ENCODE measurements around the gene PCDH9.

- TF ChIP-seq, protein P1, sequence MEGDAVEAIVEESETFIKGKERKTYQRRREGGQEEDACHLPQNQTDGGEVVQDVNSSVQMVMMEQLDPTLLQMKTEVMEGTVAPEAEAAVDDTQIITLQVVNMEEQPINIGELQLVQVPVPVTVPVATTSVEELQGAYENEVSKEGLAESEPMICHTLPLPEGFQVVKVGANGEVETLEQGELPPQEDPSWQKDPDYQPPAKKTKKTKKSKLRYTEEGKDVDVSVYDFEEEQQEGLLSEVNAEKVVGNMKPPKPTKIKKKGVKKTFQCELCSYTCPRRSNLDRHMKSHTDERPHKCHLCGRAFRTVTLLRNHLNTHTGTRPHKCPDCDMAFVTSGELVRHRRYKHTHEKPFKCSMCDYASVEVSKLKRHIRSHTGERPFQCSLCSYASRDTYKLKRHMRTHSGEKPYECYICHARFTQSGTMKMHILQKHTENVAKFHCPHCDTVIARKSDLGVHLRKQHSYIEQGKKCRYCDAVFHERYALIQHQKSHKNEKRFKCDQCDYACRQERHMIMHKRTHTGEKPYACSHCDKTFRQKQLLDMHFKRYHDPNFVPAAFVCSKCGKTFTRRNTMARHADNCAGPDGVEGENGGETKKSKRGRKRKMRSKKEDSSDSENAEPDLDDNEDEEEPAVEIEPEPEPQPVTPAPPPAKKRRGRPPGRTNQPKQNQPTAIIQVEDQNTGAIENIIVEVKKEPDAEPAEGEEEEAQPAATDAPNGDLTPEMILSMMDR (IDR thresholded peaks at IDR 0.05 in 8 of 11, conservative IDR thresholded peaks at IDR 0.05 in 3 of 11), result no peak
- no peak for TF ChIP-seq POLR2A (IDR thresholded peaks at IDR 0.05)
Measured at GRCh38 chr13:67204764-67205163, 25.4 kb downstream of the PCDH9 start.
